GM12872 (cell line): ENCODE data around the gene WASHC3.

Source experiments
- TF ChIP-seq, protein P1 (sequence below): IDR thresholded peaks from 3 replicates; pipeline ENCODE4 v1.5.1; 2011; ENCODE audit warnings: low read depth, mild to moderate bottlenecking, low read length, moderate library complexity; ENCODE audit not compliant: insufficient read depth

WASHC3 gene

GRCh38 chr12:101982307-101982706 lies 79.5 kb downstream of the WASHC3 start:
- TF ChIP-seq, protein P1, sequence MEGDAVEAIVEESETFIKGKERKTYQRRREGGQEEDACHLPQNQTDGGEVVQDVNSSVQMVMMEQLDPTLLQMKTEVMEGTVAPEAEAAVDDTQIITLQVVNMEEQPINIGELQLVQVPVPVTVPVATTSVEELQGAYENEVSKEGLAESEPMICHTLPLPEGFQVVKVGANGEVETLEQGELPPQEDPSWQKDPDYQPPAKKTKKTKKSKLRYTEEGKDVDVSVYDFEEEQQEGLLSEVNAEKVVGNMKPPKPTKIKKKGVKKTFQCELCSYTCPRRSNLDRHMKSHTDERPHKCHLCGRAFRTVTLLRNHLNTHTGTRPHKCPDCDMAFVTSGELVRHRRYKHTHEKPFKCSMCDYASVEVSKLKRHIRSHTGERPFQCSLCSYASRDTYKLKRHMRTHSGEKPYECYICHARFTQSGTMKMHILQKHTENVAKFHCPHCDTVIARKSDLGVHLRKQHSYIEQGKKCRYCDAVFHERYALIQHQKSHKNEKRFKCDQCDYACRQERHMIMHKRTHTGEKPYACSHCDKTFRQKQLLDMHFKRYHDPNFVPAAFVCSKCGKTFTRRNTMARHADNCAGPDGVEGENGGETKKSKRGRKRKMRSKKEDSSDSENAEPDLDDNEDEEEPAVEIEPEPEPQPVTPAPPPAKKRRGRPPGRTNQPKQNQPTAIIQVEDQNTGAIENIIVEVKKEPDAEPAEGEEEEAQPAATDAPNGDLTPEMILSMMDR, result no peak

GRCh38 chr12:101981868-101982267 lies 79.9 kb downstream of the WASHC3 start:
- TF ChIP-seq, protein P1, result no peak

DNA sequence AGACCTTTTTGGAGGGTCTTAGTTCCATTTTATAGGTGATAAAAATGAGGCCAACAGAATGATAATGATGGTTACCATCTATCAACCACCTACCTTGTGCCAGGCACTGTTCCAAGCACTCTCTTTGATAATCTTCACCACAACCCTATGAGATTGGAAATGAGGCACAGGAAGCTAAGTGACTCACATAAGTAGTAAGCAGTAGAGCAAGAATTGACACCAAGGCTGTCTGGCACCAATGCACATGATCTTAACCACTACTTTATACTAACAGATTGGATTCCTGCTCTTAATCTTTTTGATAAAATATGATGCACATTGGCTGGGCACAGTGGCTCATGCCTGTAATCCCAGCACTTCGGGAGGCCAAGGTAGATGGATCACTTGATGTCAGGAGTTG lies 93.0 kb downstream of the WASHC3 start:
- TF ChIP-seq, protein P1, result no peak

- TF ChIP-seq, protein P1, result no peak
These were observed 94.3 kb downstream of the WASHC3 start for GRCh38 chr12:101967506-101967905.

GRCh38 chr12:101966496-101966895 lies 95.3 kb downstream of the WASHC3 start:
- TF ChIP-seq, protein P1, result no peak

DNA sequence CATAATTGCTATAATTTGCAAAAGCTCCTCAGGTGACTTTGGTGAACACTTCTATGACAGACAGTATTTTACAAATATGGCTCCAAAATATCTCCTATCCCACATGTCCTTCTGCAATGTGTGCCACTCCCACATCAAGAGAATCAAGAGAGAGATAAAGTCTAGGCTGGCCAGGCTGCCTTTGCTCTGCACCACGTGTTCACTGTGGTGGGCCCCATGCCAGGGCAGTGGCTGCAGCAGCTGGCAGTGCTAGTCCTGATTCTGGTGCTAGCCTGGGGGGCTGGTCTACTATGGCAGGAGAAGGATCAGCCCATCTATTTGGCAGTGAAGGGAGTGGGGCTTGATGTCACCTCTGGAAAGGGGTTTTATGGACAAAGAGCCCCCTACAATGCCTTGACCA lies 98.1 kb downstream of the WASHC3 start:
- TF ChIP-seq, protein P1, result no peak
